Activated CD8-positive, alpha-beta memory T cell treated with anti-CD3 and anti-CD28 coated beads, Interleukin-2, amount 50 U/mL, for 4 hours (primary cell): ENCODE results near the gene CCR6.
A peak's percentile ranks its signal among the peaks of the same experiment; 100 is the strongest.
"Not testable (repeated sequence)": the region's sequence is repeated elsewhere in the genome, so short reads cannot be mapped to it uniquely, and the experiment has no call there.

Experiments used
- DNase-seq: peaks from one replicate; pipeline ENCODE4 v3.0.0-alpha.2; 2020

The CCR6 gene

DNA sequence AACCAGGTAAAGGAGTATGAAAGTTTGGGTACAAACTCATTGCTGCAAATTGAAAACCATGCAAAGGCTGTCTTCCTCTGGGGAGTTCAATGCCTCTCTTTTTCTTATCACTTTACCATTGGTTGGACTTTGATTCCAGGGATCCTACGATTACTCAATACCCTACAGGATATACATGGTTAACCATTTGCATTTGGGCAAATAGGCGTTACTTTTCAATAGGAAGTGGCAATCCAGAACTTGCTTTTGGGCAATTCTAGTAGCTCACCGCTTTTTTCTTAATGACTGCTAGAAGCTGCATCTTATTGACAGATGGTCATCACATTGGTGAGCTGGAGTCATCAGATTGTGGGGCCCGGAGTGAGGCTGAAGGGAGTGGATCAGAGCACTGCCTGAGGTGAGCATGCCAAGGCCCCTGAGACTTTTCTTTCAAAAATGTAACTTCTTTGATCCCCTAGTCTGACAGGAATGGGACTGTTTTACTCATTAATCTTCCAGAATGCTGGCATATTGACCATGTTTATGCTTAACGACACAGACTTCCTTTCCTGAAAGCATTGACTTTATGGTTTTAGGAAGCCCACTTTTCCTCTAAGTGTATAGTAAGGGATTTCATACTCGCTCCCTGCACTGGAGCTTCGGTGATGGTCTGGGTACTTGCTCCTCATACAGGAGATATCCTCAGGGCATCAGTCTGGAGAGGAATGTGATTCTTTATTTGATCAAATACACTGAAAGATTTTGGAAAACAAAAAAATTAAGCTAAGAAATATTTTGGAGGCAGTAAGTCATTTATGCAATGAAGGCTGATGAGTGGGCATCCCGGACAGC lies at the start of gene CCR6:
TSS of gene CCR6 (plus strand) at position 270 of the 831 bp plus-strand sequence. CDS start 13,039 bp downstream, outside the sequence.
- no peak for DNase-seq

GRCh38 chr6:167073679-167074274 lies 49.1 kb upstream of the CCR6 start:
- no peak for DNase-seq

DNA sequence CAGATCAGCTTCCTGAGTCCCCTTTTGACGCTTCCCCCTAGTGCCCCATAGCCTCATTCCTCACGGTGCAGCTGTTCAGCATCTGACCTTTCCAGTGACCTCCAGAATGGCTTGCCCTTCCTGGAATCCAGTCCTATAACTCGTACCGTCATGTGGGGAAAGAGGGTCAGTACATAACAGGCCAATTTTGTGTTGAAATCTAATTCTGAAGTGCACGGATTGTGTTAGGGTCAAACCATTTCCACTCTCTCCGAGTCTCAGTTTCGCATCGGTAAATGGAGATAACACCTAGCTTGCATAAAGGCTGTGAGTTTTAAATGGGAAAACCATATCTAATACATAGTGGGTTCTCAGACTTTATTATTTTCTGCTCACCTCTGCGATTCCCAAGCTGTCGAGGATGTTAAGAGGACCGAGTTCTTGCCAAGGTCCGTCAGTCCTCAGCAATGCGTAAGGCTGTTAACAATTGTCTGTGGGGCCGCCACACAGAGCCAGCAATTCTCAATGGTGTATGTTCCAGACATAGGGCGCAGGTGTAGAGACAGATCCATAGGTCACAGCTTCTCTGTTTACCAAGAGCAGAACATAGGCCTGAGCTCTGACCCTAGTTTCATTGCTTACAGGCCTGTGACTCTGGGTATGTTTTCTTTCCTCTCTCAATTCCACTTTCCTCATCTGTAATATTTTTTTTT lies 45.5 kb upstream of the CCR6 start:
- no peak for DNase-seq

GRCh38 chr6:167078745-167079144 lies 44.2 kb upstream of the CCR6 start:
- DNase-seq = no peak

- no peak for DNase-seq
Measured at GRCh38 chr6:167079853-167080297, 43.0 kb upstream of the CCR6 start.

DNA sequence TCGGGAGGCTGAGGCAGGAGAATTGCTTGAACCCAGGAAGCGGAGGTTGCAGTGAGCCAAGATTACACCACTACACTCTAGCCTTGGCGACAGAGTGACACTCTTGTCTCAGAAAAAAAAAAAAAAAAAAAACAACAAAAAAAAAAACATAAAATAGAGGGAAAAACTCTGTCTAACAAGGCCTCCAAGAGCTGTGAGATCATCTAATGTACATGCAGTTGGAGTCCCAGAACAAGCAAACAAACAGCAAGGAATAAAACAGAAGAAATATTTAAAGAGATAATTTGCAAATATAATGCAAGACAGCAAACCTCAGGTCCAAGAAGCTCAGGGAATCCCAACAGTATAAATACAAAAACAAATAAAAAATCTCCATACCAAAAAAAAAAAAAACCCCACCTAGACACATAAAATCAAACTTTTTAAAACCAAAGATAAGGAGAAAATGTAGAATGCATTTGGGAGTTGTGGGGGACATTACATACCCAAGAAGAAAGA lies 35.0 kb upstream of the CCR6 start:
- no peak for DNase-seq

- not testable (repeated sequence) for DNase-seq
Measured at GRCh38 chr6:167088741-167089140, 34.2 kb upstream of the CCR6 start.

- no peak for DNase-seq
Measured at GRCh38 chr6:167089243-167090142, 33.4 kb upstream of the CCR6 start.

DNA sequence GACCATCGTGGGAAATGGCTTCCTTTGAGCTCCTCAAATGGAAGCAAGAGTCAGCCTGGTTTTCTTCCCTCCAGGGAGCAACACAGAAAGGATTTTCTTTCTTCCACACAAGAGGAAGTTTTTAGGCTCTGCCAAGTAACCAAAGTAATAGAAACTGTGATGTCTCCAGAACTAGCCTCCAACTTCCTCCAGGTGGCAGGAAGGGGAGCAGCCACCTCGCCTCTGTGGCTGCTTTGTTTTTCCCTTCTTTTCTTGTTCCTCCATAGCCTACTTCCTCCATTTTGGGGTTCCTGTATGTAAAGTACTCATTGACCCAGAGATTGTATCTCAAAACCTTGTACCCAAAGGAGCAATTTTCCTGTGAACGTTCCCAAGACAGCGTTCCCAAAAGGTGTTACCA lies 32.7 kb upstream of the CCR6 start:
- no peak for DNase-seq

- no peak for DNase-seq
Measured at GRCh38 chr6:167091026-167091804, 31.7 kb upstream of the CCR6 start.

DNA sequence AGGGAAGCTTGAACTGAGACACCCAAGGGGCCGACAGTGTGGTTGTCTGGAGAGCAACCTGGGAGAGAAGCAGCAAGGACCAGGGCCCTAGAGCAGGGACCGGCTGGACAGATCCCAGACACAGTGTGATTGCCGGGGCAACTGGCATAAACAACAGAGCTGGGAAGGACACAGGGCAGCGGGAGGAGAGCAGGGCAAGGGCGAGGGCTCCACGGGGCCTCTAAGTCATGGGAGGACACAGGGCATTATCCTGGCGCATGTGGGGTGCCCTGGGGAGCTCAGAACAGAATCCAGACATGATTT lies 31.1 kb upstream of the CCR6 start:
- no peak for DNase-seq

DNA sequence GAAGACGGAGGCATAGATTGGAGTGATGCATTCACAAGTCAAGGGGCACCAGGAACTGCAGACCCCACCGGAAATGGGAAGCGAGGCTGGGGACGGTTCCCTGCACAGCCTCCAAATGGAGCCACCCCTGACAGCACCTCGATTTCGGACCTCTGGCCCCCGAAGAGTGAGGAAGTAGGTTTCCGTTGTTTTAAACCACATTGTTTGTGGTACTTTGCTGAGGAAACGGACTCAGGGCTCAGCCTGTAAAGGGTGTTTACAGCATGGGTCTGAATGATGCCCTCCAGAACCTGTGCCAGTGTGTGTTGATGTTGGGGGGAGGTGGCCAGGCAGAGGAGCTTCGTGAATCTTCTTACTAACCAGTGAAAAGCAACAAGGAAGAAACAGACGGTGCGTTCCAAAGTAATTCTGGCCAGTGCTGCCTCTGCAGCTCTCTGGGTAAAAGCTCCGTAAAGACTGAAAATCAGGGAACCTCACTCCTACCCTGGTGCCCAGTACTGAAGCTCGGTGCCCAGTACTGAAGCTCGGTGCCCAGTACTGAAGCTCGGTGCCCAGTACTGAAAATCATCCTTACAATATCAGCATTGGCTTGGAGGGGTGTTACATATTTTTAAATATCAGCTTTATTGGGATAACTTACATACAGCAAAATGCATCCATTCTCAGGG lies 30.1 kb upstream of the CCR6 start:
- no peak for DNase-seq

GRCh38 chr6:167093406-167093921 lies 29.4 kb upstream of the CCR6 start:
- DNase-seq = no peak

GRCh38 chr6:167093922-167094432 lies 28.9 kb upstream of the CCR6 start:
- peak; percentile 81 for DNase-seq

DNA sequence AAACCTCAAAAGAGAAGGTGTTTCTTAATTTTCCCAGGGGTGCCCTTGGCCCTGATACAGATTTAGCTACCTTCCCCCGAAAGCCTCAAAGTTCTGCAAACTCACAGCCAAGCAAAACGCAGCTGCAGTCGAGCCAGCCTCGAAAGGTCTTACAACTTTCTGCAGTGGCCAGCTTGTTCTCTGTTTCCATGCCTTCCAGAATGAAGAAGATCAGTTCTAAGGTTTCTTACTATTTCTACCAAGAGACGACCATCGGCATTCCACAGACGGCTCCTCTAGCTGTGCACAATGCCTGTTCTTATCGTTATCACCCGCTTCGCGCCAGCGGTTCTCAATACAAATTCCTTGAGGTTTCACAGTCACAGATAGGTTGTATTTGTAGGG lies 28.5 kb upstream of the CCR6 start:
- no peak for DNase-seq

- no peak for DNase-seq
Measured at GRCh38 chr6:167094820-167095637, 27.9 kb upstream of the CCR6 start.

GRCh38 chr6:167095888-167096287 lies 27.0 kb upstream of the CCR6 start:
- DNase-seq = no peak

- DNase-seq = no peak
Measured at GRCh38 chr6:167096991-167097390, 25.9 kb upstream of the CCR6 start.

DNA sequence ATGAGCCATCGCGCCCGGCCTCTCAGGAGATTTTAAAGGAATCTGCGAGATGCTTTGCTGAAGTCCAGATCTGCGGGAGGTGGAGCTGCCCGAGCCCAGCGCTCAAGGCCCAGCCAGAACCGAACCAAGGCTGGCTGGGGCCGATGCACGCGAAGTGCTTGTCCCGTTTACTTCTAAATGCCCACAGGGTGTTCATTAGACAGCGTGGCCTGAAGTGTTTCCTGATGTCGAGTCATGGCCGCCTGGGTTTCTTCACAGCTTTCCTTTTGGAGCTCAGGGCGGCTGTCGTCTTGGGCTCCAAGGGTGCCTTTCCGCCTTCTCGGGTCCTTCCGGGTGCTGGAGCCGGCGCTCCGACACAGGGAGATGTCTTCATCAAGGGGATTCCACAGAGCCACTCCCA lies 25.1 kb upstream of the CCR6 start:
- no peak for DNase-seq

DNA sequence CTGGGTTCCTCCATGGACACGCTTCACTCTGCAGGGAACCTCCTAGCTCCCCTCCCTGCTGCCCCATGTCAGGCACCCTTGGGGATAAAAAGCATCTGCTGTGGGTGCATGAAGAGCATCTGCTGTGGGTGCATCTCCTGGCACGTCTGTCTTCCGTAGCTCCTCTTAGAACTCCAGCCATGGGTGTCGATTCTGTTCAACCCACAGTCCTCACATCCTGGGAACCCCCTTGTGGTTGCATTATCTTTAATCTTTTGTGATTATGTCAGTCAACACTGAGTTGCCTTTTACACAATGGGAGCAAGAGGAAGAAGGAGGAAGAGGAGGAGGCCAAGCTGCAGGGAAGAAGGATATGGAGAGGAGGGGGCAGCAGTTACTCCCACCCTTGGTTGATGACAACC lies 24.1 kb upstream of the CCR6 start:
- no peak for DNase-seq
